NCI-H1092 treated with DMSO at 0.1 percent for 48 hours (cell line): ENCODE measurements around the gene TNIK.

Experiments
- DNase-seq: peaks from one replicate; lab custom pipeline; 2025; lab: John Stamatoyannopoulos, UW

The TNIK gene

DNA sequence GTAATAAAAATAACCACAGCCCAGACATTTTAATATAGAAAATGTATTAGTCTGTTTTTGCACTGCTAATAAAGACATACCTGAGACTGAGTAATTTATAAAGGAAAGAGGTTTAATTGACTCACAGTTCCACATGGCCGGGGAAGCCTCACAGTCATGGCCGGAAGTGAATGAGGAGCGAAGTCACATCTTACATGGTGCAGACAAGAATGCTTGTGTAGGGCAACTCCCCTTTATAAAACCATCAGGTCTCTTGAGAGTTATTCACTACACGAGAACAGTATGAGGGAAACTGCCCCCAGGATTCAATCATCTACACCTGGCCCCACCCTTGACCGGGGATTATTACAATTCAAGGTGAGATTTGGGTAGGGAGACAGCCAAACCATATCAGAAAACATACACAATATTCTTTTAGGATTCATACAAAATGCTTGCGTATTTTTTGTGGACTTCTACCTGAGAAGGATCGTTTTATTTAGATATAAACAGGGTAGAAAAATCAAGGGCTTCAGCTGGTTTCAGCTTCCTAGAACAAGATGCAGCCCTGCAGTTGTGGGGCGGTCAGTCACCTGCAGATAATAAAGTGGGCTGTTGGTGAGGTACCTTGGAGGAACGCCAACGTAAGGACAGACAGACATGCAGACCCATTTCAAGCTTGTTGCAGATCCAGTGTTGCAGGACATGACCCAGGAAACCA, 101.9 kb downstream of the TNIK start:
- no peak for DNase-seq

DNA sequence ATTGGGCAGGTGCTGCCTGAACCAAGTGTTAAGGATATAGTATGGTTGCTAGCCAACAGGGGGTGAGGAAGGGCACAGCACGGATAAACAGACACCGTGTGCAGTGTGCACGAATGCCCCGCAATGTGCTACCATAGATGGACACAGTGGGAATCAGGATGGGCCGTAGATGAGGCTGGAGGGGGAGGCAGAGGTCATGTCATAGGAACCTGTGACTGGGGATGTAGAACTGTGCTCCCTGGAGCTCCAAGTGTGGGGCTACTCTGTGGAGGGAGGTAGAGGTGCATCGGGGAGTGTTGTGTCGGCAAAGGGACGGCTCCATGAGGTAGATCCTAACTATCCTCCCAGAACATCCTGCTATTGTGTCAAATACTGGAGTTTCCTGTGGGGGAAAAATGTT, 102.5 kb downstream of the TNIK start:
- DNase-seq = no peak

DNA sequence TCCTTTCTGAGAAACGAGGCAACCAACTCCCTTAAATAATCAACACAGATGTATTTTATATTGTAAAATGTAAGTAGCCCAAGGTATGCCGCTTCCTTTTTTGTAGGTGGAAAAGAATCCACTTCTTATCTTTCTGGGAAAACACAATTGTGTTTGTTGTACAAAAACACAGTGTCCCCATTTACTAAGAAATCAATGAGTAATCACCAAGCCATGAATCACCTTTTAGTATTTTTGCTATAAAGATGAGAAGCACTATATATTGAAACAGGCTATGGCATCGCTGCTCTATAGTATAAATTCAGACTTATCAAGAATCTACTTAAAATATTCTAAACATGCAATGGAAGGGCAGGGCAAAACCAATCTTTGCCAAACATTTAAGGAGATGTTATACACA, 104.0 kb downstream of the TNIK start:
- no peak for DNase-seq

DNA sequence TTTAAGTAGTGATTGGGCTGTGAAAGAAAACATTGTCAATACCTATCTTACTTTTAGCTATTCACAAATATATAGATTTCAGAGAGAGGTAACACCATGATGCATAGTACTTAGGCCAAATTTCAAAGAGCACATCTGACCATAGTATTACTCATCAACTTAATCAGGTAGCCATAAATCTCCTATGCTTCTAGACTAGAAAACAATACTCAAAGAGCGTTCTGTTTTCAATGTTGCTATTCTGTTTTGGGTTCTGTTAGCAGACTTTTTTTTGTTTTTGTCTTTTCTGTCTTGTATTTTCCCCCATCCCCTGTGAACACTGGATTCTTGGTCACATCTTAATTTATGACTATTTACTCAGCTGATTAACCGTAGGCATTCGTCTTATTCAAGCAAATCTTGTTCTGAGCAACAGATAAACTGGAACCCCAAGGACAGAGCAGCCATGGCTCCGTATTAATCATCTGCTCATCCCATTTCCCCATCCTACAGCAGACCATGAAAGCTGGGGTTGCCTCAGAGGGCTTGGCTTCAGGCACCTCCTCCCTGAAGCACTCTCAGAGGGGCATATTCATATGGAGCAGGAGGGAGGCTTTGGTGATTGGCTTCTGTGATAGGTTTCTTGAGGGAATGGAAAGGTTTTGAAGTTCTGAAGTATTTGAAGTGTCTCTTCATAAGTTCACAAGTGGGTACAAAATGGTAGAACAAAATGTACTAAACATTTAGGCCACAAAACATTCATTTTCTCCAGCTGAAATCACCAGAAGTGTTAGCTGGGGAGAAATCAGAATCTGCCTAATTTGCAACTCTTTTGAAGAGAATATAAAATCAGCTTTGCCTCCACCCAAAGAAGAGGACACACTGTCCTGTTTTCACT, 105.3 kb downstream of the TNIK start:
- no peak for DNase-seq

DNA sequence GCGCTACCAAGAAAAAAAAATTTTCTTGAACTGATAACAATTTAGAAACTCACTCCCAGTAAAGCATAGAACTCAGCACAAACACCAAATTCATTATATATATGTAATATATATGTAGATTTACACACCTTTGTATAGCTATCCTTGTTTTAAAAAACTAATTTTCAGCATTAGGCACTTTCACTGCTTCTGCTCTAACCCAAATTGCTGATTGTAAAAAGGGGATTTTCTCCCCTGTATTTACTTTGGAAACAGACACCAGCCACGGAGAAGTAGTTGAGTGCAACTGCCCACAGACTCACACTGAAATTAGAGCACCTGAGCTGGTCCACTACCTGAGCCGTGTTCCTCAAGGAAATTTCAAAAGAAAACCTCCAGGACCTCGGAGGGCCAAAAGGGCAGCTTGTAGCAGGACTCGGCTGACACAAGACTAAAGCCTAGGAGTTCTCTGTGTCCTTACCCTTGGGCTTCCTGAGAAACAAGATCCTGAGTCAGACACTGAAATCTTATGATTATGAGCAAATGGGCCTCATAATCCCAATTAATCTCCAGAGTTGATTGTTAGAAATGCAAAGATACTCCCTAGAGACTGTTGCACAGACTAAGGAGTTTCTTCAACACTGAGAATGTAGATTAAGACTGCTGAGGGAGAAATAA, 106.0 kb downstream of the TNIK start:
- no peak for DNase-seq

DNA sequence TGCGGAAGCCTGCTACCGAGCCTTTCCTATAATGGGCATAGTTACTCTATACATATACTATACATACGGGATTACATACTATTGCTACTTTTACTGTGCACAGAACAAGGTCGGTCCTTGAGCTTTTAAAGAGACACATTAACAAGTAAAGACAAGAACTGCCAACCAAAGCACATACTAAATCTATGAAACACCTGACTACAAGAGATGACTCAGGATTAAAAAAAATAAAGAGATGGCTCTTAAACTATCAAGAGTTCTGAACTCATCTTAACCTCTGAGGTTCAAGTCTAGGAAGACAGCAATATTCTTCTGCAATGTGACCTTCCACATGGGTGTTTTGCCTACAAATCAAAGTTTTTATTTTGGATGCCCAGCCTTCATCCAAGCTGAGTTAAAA, 106.8 kb downstream of the TNIK start:
- DNase-seq = no peak

DNA sequence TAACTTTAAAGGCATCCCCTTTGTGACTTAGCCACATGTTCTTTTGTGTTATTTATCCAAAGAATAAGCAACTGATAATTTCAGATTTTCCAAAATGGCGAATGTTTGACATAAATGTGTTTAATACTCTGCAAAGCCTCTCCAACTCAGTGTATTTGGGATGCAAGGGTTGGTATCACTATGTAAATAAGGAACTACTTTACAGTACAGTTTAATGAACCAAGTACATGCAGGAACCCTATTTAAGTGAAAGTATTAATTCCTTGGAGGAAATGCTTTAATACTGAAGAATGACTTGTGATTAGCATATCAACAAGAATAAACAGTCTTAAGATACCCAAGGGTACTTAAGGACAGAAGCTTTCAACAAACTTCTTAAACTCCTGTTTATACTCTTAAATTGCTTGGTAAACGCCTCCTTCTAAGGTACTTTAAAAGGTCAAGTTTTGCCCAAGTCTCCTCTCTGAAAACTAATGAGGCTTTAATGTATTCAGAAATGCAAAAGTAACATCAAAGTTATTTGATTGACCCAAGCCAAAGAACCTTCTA, 107.7 kb downstream of the TNIK start:
- DNase-seq = no peak

DNA sequence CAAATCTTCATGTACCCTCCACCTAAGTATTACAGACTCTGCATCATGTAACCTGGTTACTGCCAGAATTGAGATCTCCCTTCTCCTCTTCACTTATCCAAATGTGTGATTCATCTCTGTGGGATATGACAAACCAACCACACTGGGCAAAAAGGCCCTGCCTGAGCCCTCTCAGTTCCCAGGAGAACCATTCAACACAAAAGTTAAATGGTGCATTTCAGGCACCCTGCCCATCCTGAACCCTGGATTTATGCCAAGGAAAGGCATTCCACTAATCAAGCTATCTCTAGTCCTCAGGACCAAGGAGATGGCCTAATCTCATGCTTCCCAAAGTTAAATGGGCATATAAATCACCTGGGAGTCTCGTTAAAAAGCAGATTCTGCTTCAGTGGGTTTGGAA, 108.5 kb downstream of the TNIK start:
- peak; percentile 19 for DNase-seq

DNA sequence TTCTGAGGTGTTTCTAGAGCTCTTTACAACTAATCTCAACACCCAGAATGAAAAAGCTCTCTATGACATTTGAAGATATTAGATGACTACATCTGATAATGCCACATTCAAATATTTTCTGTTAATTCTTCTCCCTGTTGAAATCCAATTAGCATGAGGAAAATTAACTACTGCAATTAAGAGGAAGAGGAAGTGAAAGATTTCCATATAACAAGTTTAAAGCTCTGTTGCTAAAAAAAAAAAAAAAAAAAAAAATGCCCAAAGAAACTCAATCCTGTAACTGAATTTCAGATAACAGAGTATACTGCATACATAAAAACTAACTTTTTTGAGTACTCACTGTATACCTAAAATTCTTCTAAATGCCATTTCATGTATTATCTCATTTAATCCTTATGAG, 109.8 kb downstream of the TNIK start:
- no peak for DNase-seq

DNA sequence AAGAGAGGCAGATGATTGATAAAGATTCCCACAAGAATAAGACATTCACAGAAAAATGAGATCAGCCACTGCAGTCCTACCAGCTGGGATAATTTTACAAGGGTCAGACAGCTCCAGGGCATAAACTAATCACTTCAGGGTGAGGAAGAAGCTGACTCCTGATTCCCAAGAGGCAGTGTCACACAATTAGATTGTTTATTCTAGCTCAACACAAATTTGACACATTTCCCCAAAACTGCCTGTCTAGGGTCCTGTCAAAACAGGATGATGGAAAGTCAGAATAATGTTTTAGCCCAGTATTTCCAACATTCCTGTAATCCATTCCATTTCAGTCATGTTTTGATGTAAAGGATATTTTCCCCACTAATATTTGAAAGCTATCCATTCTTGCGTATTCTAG, 110.8 kb downstream of the TNIK start:
- DNase-seq = no peak

DNA sequence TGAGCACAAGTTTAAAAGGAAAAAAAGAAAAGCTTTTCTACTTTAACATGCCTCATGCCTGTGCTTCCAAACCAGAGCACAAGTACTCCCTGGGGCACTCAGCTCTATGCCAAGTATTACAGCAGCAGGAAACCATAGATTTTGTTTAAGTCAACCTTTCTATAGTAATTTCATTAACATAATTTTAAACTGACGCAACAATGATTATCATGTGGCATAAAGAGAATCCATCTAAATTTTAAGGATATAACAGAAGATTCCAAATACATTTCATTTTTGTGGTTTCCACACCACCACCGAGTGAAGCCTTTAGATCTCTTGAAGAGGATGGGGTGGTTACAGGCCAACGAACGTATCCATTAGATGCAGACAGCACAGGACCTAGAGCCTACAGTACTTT, 112.1 kb downstream of the TNIK start:
- no peak for DNase-seq

DNA sequence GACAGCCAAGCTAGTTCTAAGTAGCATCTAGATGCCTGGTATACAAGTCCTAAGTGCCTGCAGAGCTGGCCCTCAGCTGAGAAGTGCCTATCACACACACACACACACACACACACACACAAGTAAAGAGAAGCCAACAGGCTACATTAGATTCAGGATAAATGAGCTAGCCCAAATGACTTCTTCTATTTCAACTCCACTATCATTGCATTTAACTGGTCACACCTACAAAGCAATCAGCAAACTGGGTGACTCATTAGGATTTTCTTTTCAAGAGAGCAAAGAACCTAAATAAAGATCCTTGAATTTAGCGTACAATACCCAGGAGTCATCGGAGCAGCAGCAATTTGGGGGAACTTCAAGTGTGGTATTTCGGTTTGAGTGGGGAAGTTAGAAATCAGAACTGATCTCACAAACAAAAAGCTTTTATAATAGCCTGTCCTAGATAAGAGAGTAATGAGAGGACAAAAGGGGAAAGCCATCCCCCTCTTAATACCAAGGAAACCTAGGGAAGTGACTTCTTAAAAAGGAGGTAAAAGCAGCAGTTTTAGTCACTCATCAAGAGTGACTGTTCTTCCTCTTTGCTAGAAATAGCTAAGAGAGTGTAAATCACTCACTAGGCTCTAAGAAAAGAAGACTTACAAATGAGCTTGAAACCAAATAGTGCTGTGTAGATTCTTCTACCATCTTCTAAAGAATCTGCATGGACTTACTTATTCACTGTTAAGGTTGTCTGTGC, 112.7 kb downstream of the TNIK start:
- DNase-seq = no peak

DNA sequence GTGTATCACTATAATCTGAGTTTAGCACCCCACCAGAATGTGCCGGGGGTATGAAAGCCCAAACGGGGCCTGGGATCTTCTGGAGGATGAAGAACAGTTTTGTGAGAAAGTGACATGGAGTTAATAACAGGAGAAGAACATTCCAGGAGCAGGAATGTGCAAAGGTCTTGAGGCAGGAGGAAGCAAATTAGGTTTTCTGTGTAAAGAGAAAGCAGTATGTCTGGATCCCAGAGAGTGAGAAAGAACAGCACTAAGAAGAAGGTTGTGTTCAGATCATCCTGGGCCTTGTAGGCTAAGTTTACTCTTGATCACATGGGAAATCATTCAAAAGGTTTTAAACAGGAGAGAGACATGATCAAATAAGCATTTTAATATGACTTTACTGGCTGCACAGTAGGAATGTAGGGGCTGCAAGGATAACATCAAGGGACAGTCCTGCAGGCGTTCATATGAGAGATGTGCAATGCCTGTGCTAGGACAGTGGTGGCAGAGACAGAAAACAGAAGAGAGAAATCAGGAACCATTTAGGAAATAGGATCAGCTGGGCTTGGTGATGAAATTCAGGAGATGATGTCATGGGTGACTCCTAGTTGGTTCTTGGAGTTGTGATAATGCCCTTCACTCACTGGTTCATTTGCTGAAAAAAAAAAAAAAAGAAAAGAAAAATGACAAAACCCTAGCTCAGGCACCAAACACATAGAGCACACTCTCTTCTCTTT, 113.5 kb downstream of the TNIK start:
- DNase-seq = no peak

DNA sequence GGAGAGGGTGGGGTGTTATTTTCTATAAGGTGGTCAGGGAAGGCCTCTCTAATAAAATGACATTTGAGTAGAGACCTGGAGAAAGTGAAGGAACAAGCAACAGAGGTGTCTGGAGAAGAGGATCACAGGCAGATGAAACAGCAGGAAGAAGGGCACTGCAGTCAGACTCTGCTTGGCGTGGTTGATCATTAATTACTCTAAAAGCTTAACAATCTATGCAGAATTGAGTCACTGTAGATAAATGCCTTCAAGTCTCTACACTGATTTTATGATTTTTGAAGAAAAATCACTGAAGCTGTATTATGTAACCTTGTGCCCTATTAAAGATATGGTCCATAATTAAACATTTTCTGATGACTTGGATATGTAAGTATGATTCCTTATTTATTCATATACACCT, 114.2 kb downstream of the TNIK start:
- DNase-seq = no peak

DNA sequence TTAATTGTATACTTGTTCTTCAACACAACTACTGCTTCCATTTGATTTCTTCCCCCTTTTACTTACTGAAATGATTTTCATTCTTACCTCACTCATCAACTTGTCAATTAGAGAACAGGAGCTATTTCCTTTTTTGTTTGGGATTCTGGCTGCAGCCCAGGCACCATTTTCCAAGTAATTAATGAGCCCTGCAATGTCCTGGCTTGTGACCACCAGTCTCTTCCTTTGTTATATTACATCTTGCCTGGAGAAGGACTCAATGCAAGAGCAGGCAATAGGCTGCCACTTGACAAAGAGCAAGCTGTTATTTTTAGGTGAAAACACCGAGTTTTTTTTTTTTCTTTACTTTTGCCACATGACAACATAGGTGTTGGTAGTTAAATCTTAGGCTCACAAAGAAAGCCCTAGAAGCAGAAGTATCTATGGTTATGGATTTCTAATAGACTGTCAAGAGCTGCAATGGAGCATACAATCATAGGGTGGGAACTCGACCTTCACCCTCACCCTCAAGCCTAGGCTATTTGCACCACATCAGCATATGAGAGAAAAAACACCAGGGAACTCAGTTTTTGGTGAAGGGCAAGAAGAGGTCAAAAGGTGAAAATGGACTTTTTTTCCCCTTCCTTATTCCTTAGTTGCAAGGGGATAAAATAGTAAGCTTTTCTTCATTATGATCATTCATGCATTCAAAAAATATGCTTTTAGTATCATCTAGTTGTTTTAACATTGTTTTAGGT, 114.9 kb downstream of the TNIK start:
- peak; percentile 40 for DNase-seq

DNA sequence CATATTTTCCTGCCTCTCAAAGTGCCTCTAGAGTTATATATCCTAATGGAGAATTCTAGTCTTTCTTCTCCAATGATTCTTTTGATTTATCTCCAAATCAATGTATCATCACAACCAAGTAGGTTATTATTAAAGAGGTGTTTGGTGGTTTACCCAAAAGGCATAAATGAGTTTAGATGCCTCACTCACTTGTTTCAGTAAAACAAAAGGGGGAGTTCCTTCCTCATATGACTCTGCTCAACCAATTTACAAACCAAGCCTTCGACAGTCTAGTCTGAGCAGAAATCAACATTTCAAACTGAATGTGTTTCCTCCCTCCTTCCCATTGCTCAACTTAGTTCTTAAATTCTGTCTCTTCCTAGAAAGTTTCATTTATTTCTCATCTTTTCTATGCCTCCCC, 116.5 kb downstream of the TNIK start:
- no peak for DNase-seq

DNA sequence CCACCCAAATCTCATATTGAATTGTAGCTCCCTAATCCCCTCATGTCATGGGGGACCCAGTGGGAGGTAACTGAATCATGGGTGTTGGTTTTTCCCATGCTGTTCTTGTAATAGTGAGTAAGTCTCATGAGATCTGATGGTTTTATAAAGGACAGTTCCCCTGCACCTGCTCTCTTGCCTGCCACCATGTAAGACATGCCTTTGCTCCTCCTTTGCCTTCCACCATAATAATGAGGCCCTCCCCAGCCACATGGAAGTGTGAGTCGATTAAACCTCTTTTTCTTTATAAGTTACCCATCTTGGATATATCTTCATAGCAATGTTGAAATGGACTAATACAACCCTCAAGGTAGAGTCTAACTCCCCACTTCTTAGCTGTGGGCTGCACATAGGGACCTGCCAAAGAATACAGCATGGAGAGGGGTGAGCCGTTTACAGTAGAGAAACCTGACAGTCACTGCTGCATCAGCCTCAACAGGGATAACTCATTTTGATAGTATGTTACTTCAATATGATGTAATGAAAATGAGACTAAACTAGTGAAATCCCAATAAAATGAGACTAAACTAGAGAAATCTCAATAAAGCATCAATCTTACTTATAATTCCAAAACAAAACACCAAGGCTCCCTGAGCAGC, 117.3 kb downstream of the TNIK start:
- DNase-seq = no peak

DNA sequence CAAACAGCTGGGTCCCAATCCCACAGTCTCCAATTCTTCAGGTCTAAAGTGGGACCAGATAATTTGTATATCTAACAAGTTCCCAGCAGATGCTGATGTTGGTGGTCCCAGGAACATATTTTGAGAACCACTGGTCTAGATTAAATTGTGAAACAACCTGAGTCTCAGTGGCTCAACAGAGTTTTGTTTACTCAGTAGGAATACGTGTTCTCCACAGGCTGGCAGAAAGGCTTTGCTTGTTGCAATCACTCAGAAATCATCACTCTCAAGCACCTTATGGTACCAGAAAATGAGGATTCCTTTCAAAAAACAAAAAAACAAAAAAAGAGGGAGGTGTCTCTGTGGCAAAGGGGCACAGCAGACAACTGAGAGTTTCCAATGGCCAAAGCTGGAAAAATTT, 118.0 kb downstream of the TNIK start:
- no peak for DNase-seq

DNA sequence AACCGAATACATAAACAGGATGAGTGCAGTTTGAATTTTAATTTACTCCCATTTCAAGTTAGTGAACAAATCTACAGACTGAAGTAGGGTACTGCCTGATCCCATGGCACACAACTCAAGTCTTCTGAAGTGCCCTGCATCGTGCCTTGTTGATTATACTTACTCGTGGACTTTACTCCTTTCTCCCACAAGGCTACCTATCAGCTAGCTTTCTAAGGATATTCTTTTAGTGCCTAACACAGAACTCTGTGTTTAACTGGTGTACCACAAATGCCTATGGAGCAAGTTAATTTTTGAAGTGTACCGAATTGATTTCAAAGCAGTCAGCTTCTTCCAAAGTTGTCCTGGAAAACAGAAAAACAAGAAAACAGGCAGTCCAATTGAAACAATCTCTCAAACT, 119.8 kb downstream of the TNIK start:
- no peak for DNase-seq

DNA sequence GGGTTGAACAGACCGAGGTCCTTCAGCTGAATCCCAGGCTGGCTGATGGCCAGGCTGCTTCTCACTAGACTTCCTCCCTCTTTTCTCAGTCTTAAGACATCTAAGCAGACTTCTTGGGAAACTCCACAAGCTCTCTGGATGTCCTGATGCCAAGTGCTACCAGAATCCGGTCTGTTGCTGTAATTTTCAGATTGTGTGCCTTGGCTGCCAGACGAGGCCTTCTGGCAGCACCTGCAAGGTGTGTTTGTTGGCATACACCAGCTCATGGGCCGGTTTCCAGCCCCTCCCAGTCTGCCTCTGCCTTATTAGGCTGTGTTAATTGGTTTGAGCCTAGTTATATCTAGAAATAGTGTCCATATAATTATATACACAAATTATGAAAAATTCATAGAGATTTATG, 120.6 kb downstream of the TNIK start:
- no peak for DNase-seq
